HG02981 (cell line): ENCODE measurements around the gene ITGA11.

Source experiments
- ATAC-seq: cut with Tn5 transposase; IDR thresholded peaks from one replicate; pipeline ENCODE4 v1.9.1; 2021; ENCODE audit warnings: mild to moderate bottlenecking, moderate library complexity; ENCODE audit not compliant: unreplicated experiment

The ITGA11 gene

GRCh38 chr15:68249058-68249713 is 182.8 kb downstream of the ITGA11 start:
- ATAC-seq: no peak
